GM10248 (cell line): ENCODE results near the gene SDK1.

Source experiments
- CTCF ChIA-PET: fragments of 300-600 bp; sonication (Branson Sonifier 250); formaldehyde crosslinking; extraction: SDS; loops from one replicate; lab custom pipeline; 2021; ENCODE audit warnings: antibody characterized with exemption; lab: Yijun Ruan, JAX
- POLR2A ChIA-PET: fragments of 350-650 bp; sonication (Branson Sonifier 250); formaldehyde crosslinking; extraction: SDS; loops from one replicate; lab custom pipeline; 2020; ENCODE audit warnings: antibody characterized with exemption; lab: Yijun Ruan, JAX
- DNase-seq: peaks from one replicate; pipeline ENCODE4 v3.0.0; 2012; ENCODE audit errors: extremely low spot score
- CTCF ChIP-seq: IDR thresholded peaks from 2 replicates; pipeline ENCODE4 v1.5.1; 2012; ENCODE audit warnings: mild to moderate bottlenecking, low read depth; ENCODE audit errors: extremely low read depth, missing control alignments, control extremely low read depth

Gene SDK1

GRCh38 chr7:4168541-4168940 lies 867.5 kb downstream of the SDK1 start:
- ChIA-PET CTCF (no interaction called here), POLR2A (no interaction called here)
- TF ChIP-seq CTCF: no peak
- DNase-seq: no peak

GRCh38 chr7:4169455-4169854 lies 868.4 kb downstream of the SDK1 start:
- POLR2A ChIA-PET: no interaction called here
- CTCF ChIA-PET: no interaction called here
- DNase-seq: no peak
- no peak for TF ChIP-seq CTCF

- DNase-seq: no peak
- TF ChIP-seq CTCF: no peak
- ChIA-PET POLR2A (no interaction called here), CTCF (interaction anchor here (0.7 to 1.3 kb wide), 2 partner anchors 22 to 344 kb away, joined by 3 read pairs; no protein-coding TSS in a partner anchor)
Observed at GRCh38 chr7:4170997-4171786, 870.1 kb downstream of the SDK1 start.

- POLR2A ChIA-PET: no interaction called here
- CTCF ChIA-PET: no interaction called here
- no peak for DNase-seq
- no peak for TF ChIP-seq CTCF
Observed at GRCh38 chr7:4172883-4173282, 871.8 kb downstream of the SDK1 start.

- no peak for DNase-seq
- ChIA-PET CTCF (no interaction called here), POLR2A (no interaction called here)
- no peak for TF ChIP-seq CTCF
Observed at GRCh38 chr7:4173615-4174014, 872.6 kb downstream of the SDK1 start.

- DNase-seq: no peak
- ChIA-PET POLR2A (no interaction called here), CTCF (no interaction called here)
- TF ChIP-seq CTCF: no peak
Observed at GRCh38 chr7:4174016-4174415, 873.0 kb downstream of the SDK1 start.
